Astrocyte of the cerebellum (primary cell): ENCODE measurements around the gene ARFGAP2.
A peak's percentile ranks its signal among the peaks of the same experiment; 100 is the strongest.
"Not testable (repeated sequence)": the region's sequence is repeated elsewhere in the genome, so short reads cannot be mapped to it uniquely, and the experiment has no call there.

ENCODE experiments used
- DNase-seq: peaks from one replicate; pipeline ENCODE4 v3.0.0-alpha.2; 2011; ENCODE audit warnings: low read depth
- H3K4me3 ChIP-seq: 2 replicates; pipeline ENCODE4 v1.5.1; 2011; ENCODE audit warnings: mild to moderate bottlenecking, low read depth, low read length, moderate library complexity
- in situ Hi-C: cut with HindIII; loops from 2 replicates; pipeline ENCODE4 v1.10.0; 2017; ENCODE audit warnings: low sequenced_read_pairs
- TF ChIP-seq, protein P1 (sequence below): IDR thresholded peaks from 2 replicates; pipeline ENCODE4 v1.5.1; 2012; ENCODE audit warnings: low read length, low read depth, moderate library complexity, mild to moderate bottlenecking; ENCODE audit errors: missing control alignments

Gene ARFGAP2

DNA sequence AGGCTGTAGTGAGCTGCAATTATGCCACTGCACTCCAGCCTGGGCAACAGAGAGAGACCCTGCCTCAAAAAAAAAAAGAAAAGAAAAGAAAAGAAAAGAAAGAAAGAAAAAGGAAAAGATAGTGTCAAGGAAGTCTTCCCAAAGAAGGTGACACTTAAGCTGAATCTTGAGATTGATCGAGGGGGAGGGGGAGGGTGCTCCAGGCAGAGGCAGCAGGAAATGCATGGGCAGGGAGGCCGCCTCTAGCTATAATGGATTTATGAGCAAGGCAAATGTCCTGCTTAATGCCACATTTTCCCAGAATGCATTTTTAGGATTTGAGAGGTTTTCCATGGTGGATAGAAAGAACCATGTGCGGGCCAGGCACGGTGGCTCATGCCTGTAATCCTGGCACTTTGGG, 24.3 kb upstream of the ARFGAP2 start:
- in situ Hi-C loops: no loop called here
- DNase-seq: no peak

DNA sequence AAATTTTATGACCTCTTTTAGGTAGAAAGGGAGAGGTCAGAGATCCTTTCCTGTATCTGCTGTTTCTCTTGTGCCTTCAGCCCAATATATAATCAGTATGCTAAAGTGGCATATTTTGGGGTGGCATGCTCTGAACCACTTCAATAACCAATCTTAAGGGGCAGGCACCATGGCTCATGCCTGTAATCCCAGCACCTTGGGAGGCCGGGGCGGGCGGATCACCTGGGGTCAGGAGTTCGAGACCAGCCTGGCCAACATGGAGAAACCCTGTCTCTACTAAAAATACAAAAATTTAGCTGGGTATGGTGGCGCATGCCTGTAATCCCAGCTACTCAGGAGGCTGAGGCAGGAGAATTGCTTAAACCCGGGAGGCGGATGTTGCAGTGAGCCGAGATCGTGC, 21.5 kb upstream of the ARFGAP2 start:
- DNase-seq, in situ Hi-C loops: not testable (repeated sequence)

More for the DNA sequence above, 24.3 kb upstream of the ARFGAP2 start:
- no peak overlapping the region for H3K4me3 ChIP-seq
- TF ChIP-seq, protein P1, sequence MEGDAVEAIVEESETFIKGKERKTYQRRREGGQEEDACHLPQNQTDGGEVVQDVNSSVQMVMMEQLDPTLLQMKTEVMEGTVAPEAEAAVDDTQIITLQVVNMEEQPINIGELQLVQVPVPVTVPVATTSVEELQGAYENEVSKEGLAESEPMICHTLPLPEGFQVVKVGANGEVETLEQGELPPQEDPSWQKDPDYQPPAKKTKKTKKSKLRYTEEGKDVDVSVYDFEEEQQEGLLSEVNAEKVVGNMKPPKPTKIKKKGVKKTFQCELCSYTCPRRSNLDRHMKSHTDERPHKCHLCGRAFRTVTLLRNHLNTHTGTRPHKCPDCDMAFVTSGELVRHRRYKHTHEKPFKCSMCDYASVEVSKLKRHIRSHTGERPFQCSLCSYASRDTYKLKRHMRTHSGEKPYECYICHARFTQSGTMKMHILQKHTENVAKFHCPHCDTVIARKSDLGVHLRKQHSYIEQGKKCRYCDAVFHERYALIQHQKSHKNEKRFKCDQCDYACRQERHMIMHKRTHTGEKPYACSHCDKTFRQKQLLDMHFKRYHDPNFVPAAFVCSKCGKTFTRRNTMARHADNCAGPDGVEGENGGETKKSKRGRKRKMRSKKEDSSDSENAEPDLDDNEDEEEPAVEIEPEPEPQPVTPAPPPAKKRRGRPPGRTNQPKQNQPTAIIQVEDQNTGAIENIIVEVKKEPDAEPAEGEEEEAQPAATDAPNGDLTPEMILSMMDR: no peak

DNA sequence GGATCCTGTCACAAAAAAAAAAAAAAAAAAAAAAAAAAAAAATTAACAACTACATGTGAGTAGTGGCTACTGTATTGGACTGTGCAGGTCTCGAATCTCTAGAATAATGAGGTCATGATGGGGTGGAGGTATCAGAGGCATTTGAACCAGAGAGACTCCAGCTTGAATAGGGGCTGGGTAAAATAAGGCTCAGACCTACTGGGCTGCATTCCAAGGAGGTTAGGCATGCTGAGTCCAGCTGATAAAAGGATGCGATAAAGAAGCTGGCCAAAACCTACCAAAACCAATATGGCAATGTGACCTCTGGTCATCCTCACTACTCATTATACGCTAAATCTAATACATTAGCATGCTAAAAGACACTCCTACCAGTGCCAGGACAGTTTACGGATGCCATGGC, 15.4 kb upstream of the ARFGAP2 start:
- TF ChIP-seq, protein P1: no peak
- DNase-seq: no peak
- in situ Hi-C loops: no loop called here
- H3K4me3 ChIP-seq: no peak overlapping the region

More for the DNA sequence above, 21.5 kb upstream of the ARFGAP2 start:
- not testable (repeated sequence) for H3K4me3 ChIP-seq

DNA sequence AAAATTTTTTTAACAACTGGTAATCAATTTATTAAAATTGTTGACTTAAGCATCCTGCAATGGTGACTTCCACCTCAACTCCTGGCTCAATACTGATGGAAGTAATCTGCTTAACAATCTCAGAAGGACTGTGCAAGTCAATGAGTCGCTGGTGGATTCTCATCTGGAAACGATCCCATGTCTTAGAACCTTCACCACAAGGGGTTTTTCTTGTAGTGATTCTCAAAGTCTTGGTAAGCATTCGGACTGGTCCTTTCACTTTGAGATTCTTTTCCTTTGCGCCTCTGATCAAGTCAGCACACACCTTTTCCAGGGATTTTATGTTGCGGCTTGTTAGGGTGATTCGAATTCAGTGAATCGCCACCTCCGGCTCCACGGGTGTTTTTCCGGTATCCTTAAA, 14.5 kb upstream of the ARFGAP2 start:
- in situ Hi-C loops, DNase-seq, H3K4me3 ChIP-seq: not testable (repeated sequence)

DNA sequence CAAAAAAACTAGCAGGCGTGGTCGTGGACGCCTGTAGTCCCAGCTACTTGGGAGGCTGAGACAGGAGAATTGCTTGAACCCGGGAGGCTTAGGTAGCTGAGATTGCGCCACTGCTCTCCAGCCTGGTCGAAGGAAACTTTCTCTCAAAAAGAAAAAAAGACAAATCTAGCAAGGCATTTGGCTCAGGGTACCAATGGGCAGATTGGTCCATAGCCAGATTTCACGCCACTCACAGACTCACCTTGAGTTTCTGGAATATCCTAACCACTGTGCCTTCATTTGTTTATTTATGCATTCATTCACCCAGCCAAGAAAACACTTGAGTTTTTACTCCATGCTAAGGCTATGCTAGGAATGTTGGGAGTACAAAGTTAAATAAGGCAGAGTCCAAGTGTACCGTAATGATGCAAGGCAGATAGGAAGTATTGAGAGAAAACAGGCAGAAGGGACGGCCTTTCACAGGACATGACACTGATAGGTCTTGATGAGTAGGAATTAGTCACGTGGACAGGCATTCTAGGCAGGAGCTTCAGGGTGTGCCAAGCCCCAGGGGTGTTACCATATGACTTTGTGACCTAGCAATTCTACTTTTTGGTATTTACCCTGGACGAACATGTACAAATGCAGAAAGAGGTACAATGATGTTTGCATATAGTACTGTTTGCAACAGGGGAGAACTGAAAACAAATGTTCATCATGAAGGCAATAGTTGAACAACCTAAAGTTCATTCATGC, 12.6 kb upstream of the ARFGAP2 start:
- in situ Hi-C loops: no loop called here
- H3K4me3 ChIP-seq: no peak overlapping the region
- TF ChIP-seq, protein P1: no peak
- peak; percentile 60 for DNase-seq

DNA sequence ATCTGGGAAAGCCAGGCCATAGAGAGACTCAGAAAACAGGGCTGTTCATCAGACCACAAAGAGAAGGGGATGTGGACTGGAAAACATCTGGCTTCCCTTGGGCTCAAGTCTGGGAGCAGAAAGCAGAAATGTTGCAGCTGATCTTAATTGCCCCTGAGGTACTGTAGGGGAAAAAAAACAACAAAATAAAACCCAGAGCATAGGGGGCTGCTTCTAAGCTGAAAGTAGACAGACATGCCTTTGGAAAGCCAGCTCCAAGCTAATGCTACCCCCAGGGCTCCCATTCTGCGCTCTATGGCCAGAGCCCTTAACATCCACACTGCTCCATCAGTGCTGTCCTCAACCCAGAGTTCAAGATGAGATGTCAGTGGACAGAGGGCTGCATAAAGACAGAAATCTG, 11.6 kb upstream of the ARFGAP2 start:
- TF ChIP-seq, protein P1: no peak
- in situ Hi-C loops: no loop called here
- no peak for DNase-seq

DNA sequence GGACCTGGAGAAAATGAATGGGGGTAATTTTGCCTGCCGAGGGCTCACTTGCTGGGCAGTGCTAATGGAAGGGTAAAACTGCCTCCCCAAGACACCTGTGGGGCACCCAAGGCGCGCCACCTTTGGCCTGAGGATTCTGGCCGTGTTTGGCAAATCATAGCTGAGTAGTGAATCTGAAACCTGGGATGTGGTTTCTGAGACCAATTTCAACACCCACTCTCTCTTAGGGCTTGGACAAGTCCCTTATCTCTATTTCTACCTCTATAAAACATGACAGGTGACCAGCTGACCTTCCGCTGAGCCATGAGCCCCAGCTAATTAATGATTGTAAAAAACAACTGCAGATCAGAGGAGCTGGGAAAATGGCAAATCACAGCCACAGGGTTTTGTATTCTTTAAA, 11.0 kb upstream of the ARFGAP2 start:
- DNase-seq: no peak
- in situ Hi-C loops: no loop called here

More for the DNA sequence above, 11.6 kb upstream of the ARFGAP2 start:
- no peak overlapping the region for H3K4me3 ChIP-seq

More for the DNA sequence above, 11.0 kb upstream of the ARFGAP2 start:
- peak overlapping the region; percentile 62 for H3K4me3 ChIP-seq
- TF ChIP-seq, protein P1: no peak
